ENCODE measurements around the gene TNFRSF25.
"Not testable (repeated sequence)": the region's sequence is repeated elsewhere in the genome, so short reads cannot be mapped to it uniquely, and the experiment has no call there.

The TNFRSF25 gene

GRCh38 chr1:6429660-6430411, 36.1 kb downstream of the TNFRSF25 start:
- not testable (repeated sequence) for DNase-seq

GRCh38 chr1:6428453-6428852, 37.5 kb downstream of the TNFRSF25 start:
- DNase-seq, result not testable (repeated sequence)

- no peak for DNase-seq
Observed at GRCh38 chr1:6427441-6428390, 38.3 kb downstream of the TNFRSF25 start.

GRCh38 chr1:6426972-6427350, 39.0 kb downstream of the TNFRSF25 start:
- DNase-seq, result no peak

- DNase-seq, result no peak
Observed at GRCh38 chr1:6426277-6426971, 39.5 kb downstream of the TNFRSF25 start.

- DNase-seq, result no peak
Observed at GRCh38 chr1:6425658-6426057, 40.3 kb downstream of the TNFRSF25 start.

- no peak for DNase-seq
Observed at GRCh38 chr1:6424619-6425593, 41.1 kb downstream of the TNFRSF25 start, which contains the start of gene ESPN. Gene ESPN, plus strand, starts transcription at chr1:6424776. Its CDS starts 180 bp downstream, at chr1:6424956.

GRCh38 chr1:6424000-6424565, 41.9 kb downstream of the TNFRSF25 start:
- DNase-seq, result no peak

GRCh38 chr1:6423321-6423999, 42.5 kb downstream of the TNFRSF25 start:
- DNase-seq, result peak; percentile 73

GRCh38 chr1:6421266-6421665, 44.7 kb downstream of the TNFRSF25 start:
- no peak for DNase-seq

GRCh38 chr1:6420454-6421042, 45.4 kb downstream of the TNFRSF25 start:
- DNase-seq, result peak; percentile 34

GRCh38 chr1:6419804-6420453, 46.0 kb downstream of the TNFRSF25 start, which contains the start of gene HES2:
Gene HES2, minus strand, starts transcription at chr1:6419919. Its CDS starts 99 bp downstream, at chr1:6419820.
- DNase-seq, result no peak

GRCh38 chr1:6419397-6419803, 46.6 kb downstream of the TNFRSF25 start:
- no peak for DNase-seq

GRCh38 chr1:6418668-6419396, 47.1 kb downstream of the TNFRSF25 start:
- DNase-seq, result no peak

- DNase-seq, result no peak
Observed at GRCh38 chr1:6417961-6418667, 47.9 kb downstream of the TNFRSF25 start.

GRCh38 chr1:6416906-6417305, 49.1 kb downstream of the TNFRSF25 start:
- DNase-seq, result no peak

- no peak for DNase-seq
Observed at GRCh38 chr1:6416295-6416656, 49.7 kb downstream of the TNFRSF25 start.

GRCh38 chr1:6414881-6415626, 50.9 kb downstream of the TNFRSF25 start:
- no peak for DNase-seq

Measured in activated CD4-positive, alpha-beta T cell treated with anti-CD3 and anti-CD28 coated beads, Interleukin-10, Interleukin-2, amounts not matched to agents 100 ng/mL and 50 ng/mL, durations not matched to agents 16 hours and 8 hours (primary cell).